Stomach (tissue), 9 donors: ENCODE data around the gene LAMB1. TPM values are rescaled to one million over a fixed set of nuclear protein-coding genes. Genes with fewer than 3 reads are reported as not detected.

Source experiments
- DNase-seq, 2 donors: peaks; one replicate each; pipeline versions ENCODE4 v3.0.0 to v3.0.0-alpha.2; 2013 to 2019
- H3K27ac ChIP-seq, 5 donors: fragments of 200-600 bp in 4 of 5; sonication (generic) in 4 of 5; one replicate each; pipeline ENCODE4 v1.5.1; 2013 to 2019; ENCODE audit warnings: mild to moderate bottlenecking in 1 of 5, moderate library complexity in 1 of 5
- H3K27me3 ChIP-seq, 3 donors: fragments of 200-600 bp; sonication (generic); one replicate each; pipeline ENCODE4 v1.5.1; 2017 to 2019; ENCODE audit warnings: mixed run types in 1 of 3
- H3K36me3 ChIP-seq, 4 donors: fragments of 200-600 bp; sonication (generic); 1 replicate in 3 of 4; 2 replicates in 1 of 4; pipeline ENCODE4 v1.5.1; 2016 to 2019
- H3K4me1 ChIP-seq, 4 donors: fragments of 200-600 bp; sonication (generic); one replicate each; pipeline ENCODE4 v1.5.1; 2016 to 2019
- H3K4me3 ChIP-seq, 4 donors: fragments of 200-600 bp; sonication (generic) in 3 of 4; one replicate each; pipeline ENCODE4 v1.5.1; 2016 to 2019; ENCODE audit warnings: mild to moderate bottlenecking in 1 of 4
- H3K9me3 ChIP-seq, 4 donors: fragments of 200-600 bp; sonication (generic); one replicate each; pipeline ENCODE4 v1.5.1; 2016 to 2019
- EP300 ChIP-seq: sonication (generic); formaldehyde crosslinking; IDR thresholded peaks from one replicate; pipeline ENCODE4 v1.6.1; 2017; ENCODE audit warnings: antibody characterized with exemption
- POLR2A ChIP-seq, 4 donors: fragments of 450-650 bp; IDR thresholded peaks; one replicate each; pipeline ENCODE4 v1.6.1; 2016; ENCODE audit warnings: antibody characterized with exemption in 4 of 4, control low read depth in 2 of 4, mild to moderate bottlenecking in 1 of 4, moderate library complexity in 1 of 4
- POLR2AphosphoS5 ChIP-seq, 3 donors: sonication (generic); formaldehyde crosslinking; IDR thresholded peaks; one replicate each; pipeline ENCODE4 v1.6.1; 2016; ENCODE audit warnings: antibody characterized with exemption in 3 of 3
- WGBS, 5 donors: extraction: QIAGEN DNeasy Blood & Tissue Kit in 3 of 5; methylation state at CpG; one replicate each; pipeline versions ENCODE4 v1.1.5 to v1.1.7; 2013 to 2018; 5-methylcytosine and 5-hydroxymethylcytosine counted together
- intact Hi-C: fragments of 100-400 bp; cut with DNase I; formaldehyde crosslinking; loops from one replicate; pipeline ENCODE4 v1.15.1; 2023; ENCODE audit warnings: low total_unique reads
- polyA plus RNA-seq, 3 donors: library from polyadenylated mRNA; stranded (reverse); fragments of 200-250 nt; gene quantifications; one replicate each; pipeline ENCODE4 v1.2.3, GENCODE V29; 2013
- total RNA-seq, 5 donors: library from RNA; depleted of rRNA; stranded (reverse); fragments of >200 nt; gene quantifications; one replicate each; pipeline versions ENCODE4 v1.1.0 to v1.2.3, GENCODE V29; 2014 to 2016
- TF ChIP-seq, protein P1 (sequence below), 7 experiments: fragments of 450-650 bp in 4 of 7; fragments of 200-600 bp in 3 of 7; sonication (generic) in 3 of 7; IDR thresholded peaks; one replicate each; pipeline ENCODE4 v1.5.1; 2016 to 2019; ENCODE audit warnings: antibody characterized with exemption in 7 of 7, control low read depth in 2 of 7, mild to moderate bottlenecking in 1 of 7
- donor health status: healthy with polysubstance abuse.
- donor health status: Bipolar disorder and iron deficiency.
- donor health status: healthy.

The LAMB1 gene
- total and polyA plus RNA-seq, 8 donors = 50.0 to 399 (median 111) TPM

GRCh38 chr7:108048422-108048821 is 45.5 kb upstream of the LAMB1 start:
- H3K9me3 ChIP-seq = no peaks in the 10 kb centered on the region
- intact Hi-C loops = no loop called here
- no peak overlapping the region for H3K27ac ChIP-seq
- TF ChIP-seq EP300 (no peak), POLR2AphosphoS5 (IDR thresholded peaks at IDR 0.05) (no peak), POLR2A (IDR thresholded peaks at IDR 0.05) (no peak)
- TF ChIP-seq, protein P1, sequence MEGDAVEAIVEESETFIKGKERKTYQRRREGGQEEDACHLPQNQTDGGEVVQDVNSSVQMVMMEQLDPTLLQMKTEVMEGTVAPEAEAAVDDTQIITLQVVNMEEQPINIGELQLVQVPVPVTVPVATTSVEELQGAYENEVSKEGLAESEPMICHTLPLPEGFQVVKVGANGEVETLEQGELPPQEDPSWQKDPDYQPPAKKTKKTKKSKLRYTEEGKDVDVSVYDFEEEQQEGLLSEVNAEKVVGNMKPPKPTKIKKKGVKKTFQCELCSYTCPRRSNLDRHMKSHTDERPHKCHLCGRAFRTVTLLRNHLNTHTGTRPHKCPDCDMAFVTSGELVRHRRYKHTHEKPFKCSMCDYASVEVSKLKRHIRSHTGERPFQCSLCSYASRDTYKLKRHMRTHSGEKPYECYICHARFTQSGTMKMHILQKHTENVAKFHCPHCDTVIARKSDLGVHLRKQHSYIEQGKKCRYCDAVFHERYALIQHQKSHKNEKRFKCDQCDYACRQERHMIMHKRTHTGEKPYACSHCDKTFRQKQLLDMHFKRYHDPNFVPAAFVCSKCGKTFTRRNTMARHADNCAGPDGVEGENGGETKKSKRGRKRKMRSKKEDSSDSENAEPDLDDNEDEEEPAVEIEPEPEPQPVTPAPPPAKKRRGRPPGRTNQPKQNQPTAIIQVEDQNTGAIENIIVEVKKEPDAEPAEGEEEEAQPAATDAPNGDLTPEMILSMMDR (IDR thresholded peaks at IDR 0.05) = no peak
- H3K4me3 ChIP-seq = no peak overlapping the region
- no peaks in the 10 kb centered on the region for H3K36me3 ChIP-seq
- peaks cover 0 to 14% (median 4%) of the 10 kb centered on the region in 4 donors for H3K4me1 ChIP-seq
- H3K27me3 ChIP-seq = no peaks in the 10 kb centered on the region
- DNase-seq = no peak
- WGBS, 5 donors = 94 to 100% (median 98%) methylated on average over 3 of the region's 3 CpGs

DNA sequence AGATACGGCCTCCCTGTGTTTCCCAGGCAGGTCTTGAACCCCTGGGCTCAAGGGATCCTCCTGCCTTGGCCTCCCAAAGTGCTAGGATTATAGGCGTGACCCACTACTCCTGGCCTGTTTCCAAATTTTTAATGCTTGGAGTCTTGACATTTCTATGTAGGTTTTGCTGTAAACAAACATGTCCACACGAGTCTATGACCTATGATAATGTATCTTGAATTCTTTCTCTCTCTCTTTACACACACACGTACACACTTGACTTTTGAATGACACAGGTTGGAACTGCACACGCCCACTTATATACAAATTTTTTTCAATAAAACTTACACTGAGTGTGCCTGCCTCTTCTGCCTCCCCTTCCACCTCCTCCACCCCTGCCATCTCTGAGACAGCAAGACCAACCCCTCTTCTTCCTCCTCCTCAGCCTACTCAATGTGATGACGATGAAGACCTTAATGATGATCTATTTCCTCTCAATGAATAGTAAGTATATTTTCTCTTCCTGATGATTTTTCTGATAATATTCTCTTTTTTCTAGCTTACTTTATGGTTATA is 44.1 kb upstream of the LAMB1 start:
- Histone ChIP-seq H3K27me3 (no peaks in the 10 kb centered on the region), H3K4me1 (peaks cover 0 to 14% (median 4%) of the 10 kb centered on the region in 4 donors), H3K27ac (no peak overlapping the region), H3K36me3 (no peaks in the 10 kb centered on the region), H3K4me3 (no peak overlapping the region), H3K9me3 (no peaks in the 10 kb centered on the region)
- TF ChIP-seq POLR2AphosphoS5 (IDR thresholded peaks at IDR 0.05) (no peak), EP300 (no peak), POLR2A (IDR thresholded peaks at IDR 0.05) (no peak)
- TF ChIP-seq, protein P1 (IDR thresholded peaks at IDR 0.05) = no peak
- 53 to 74% (median 63%) methylated on average over 6 of the region's 6 CpGs for WGBS, 5 donors
- DNase-seq = no peak
- intact Hi-C loops = no loop called here

GRCh38 chr7:108045669-108046068 is 42.7 kb upstream of the LAMB1 start:
- Histone ChIP-seq H3K36me3 (no peaks in the 10 kb centered on the region), H3K4me3 (no peak overlapping the region), H3K4me1 (peaks cover 0 to 11% (median 4%) of the 10 kb centered on the region in 4 donors), H3K9me3 (no peaks in the 10 kb centered on the region), H3K27me3 (no peaks in the 10 kb centered on the region), H3K27ac (no peak overlapping the region)
- WGBS, 5 donors = 23 to 53% (median 39%) methylated on average over 1 of the region's 1 CpG
- intact Hi-C loops = no loop called here
- peak in 1 of 2 donors; percentile 39 for DNase-seq
- peak in 1 of 3 donors; percentile 4 for TF ChIP-seq POLR2AphosphoS5 (IDR thresholded peaks at IDR 0.05)
- TF ChIP-seq, protein P1 (IDR thresholded peaks at IDR 0.05) = no peak

- no peaks in the 10 kb centered on the region for H3K9me3 ChIP-seq
- peaks cover 0 to 7% (median 3%) of the 10 kb centered on the region in 4 donors for H3K4me1 ChIP-seq
- no peaks in the 10 kb centered on the region for H3K36me3 ChIP-seq
- H3K27ac ChIP-seq = no peak overlapping the region
- no peak overlapping the region for H3K4me3 ChIP-seq
- WGBS, 5 donors = 3 to 21% (median 11%) methylated on average over 1 of the region's 1 CpG
- peak in 1 of 2 donors; percentile 70 for DNase-seq
- no peaks in the 10 kb centered on the region for H3K27me3 ChIP-seq
- intact Hi-C loops = no loop called here
- TF ChIP-seq POLR2A (IDR thresholded peaks at IDR 0.05) (no peak), POLR2AphosphoS5 (IDR thresholded peaks at IDR 0.05) (no peak), EP300 (no peak)
- TF ChIP-seq, protein P1 (IDR thresholded peaks at IDR 0.05) = no peak
Observed at GRCh38 chr7:108045154-108045553, 42.2 kb upstream of the LAMB1 start.
